ENCODE results near the gene GTPBP4.

The GTPBP4 gene

DNA sequence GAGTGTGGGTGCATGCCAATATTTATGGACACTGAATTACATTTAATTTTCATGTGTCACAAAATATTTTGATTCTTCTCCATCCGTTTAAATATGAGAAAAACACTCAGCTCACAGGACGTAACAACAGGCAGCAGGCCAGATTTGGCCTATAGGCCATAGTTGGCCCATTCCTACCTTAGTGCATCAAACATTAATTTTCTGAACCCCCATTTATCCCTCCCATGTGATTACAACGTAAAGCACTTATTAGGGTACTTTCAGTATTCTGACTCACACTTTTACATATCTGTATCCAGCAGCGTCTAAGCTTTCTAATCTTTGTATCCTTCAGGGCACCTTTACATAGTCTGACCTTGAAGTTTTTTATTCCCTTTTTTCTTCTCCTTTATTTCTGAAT, 56.7 kb downstream of the GTPBP4 start:
- peak overlapping the region; percentile 88 for H3K27ac Mint-ChIP-seq (ENCODE audit: low read depth)
- peak overlapping the region; percentile 75 for H3K4me3 Mint-ChIP-seq
- no peaks in the 10 kb centered on the region for H3K27me3 Mint-ChIP-seq
- H3K9me3 Mint-ChIP-seq, result no peaks in the 10 kb centered on the region
- peaks cover 38% of the 10 kb centered on the region for H3K4me1 Mint-ChIP-seq
- ATAC-seq (replicated peaks; ENCODE audit: extremely low read depth, poor library complexity, severe bottlenecking) (no peak), DNase-seq (ENCODE audit: low spot score in 2 of 2) (no peak)
- peaks cover 68% of the 10 kb centered on the region for H3K36me3 Mint-ChIP-seq (ENCODE audit: insufficient read depth)

DNA sequence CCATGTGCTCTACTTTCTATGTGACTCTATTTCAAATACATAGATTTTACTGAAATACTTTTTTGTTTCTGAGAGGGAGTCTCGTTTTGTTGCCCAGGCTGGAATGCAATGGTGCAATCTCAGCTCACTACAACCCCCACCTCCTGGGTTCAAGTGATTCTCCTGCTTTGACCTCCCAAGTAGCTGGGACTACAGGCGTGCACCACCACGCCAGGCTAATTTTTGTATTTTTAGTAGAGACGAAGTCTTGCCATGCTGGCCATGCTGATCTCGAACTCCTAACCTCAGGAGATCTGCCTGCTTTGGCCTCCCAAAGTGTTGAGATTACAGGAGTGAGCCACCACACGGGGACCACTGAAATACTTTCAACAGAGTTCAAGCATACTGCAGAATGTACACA, 57.2 kb downstream of the GTPBP4 start:
- Mint-ChIP-seq H3K9me3 (no peaks in the 10 kb centered on the region), H3K4me3 (peak overlapping the region; percentile 75), H3K27me3 (no peaks in the 10 kb centered on the region), H3K27ac (ENCODE audit: low read depth) (peak overlapping the region; percentile 88), H3K36me3 (ENCODE audit: insufficient read depth) (peaks cover 64% of the 10 kb centered on the region), H3K4me1 (peaks cover 39% of the 10 kb centered on the region)
- no peak for DNase-seq (ENCODE audit: low spot score in 2 of 2)
- no peak for ATAC-seq (replicated peaks; ENCODE audit: extremely low read depth, poor library complexity, severe bottlenecking)

- Mint-ChIP-seq H3K27me3 (no peaks in the 10 kb centered on the region), H3K36me3 (ENCODE audit: insufficient read depth) (peaks cover 59% of the 10 kb centered on the region), H3K27ac (ENCODE audit: low read depth) (peak overlapping the region; percentile 98), H3K9me3 (no peaks in the 10 kb centered on the region), H3K4me1 (peaks cover 56% of the 10 kb centered on the region), H3K4me3 (peak overlapping the region; percentile 92)
- ATAC-seq (replicated peaks; ENCODE audit: extremely low read depth, poor library complexity, severe bottlenecking) (no peak), DNase-seq (ENCODE audit: low spot score in 2 of 2) (no peak)
Measured at GRCh38 chr10:1047937-1048336, 59.7 kb downstream of the GTPBP4 start.

- ATAC-seq (replicated peaks; ENCODE audit: extremely low read depth, poor library complexity, severe bottlenecking), result peak; percentile 20
- peak in 1 of 2 donors; percentile 69 for DNase-seq (ENCODE audit: low spot score in 2 of 2)
- peaks cover 58% of the 10 kb centered on the region for H3K36me3 Mint-ChIP-seq (ENCODE audit: insufficient read depth)
Measured at GRCh38 chr10:1048349-1048731, 60.1 kb downstream of the GTPBP4 start.

GRCh38 chr10:1048732-1049424, 60.6 kb downstream of the GTPBP4 start, which contains the start of gene IDI1:
TSS of gene IDI1 (minus strand) at chr10:1049119. CDS start at chr10:1049003, 116 bp downstream.
- Mint-ChIP-seq H3K4me3 (peak within 1 kb of the TSS; percentile 92), H3K9me3 (no peaks in the 10 kb centered on the region), H3K4me1 (peaks cover 56% of the 10 kb centered on the region), H3K27ac (ENCODE audit: low read depth) (peak within 1 kb of the TSS; percentile 98), H3K36me3 (ENCODE audit: insufficient read depth) (peaks cover 54% of the 10 kb centered on the region), H3K27me3 (no peaks in the 10 kb centered on the region)
- ATAC-seq (replicated peaks; ENCODE audit: extremely low read depth, poor library complexity, severe bottlenecking), result peak; percentile 85
- peak; percentile 93 to 98 for DNase-seq (ENCODE audit: low spot score in 2 of 2)

More at GRCh38 chr10:1048349-1048731, 60.1 kb downstream of the GTPBP4 start:
- Mint-ChIP-seq H3K27me3 (no peaks in the 10 kb centered on the region), H3K4me3 (peak overlapping the region; percentile 92), H3K4me1 (peaks cover 56% of the 10 kb centered on the region), H3K9me3 (no peaks in the 10 kb centered on the region), H3K27ac (ENCODE audit: low read depth) (peak overlapping the region; percentile 98)

GRCh38 chr10:1049425-1049958, 61.3 kb downstream of the GTPBP4 start:
- no peaks in the 10 kb centered on the region for H3K27me3 Mint-ChIP-seq
- peak overlapping the region; percentile 98 for H3K27ac Mint-ChIP-seq (ENCODE audit: low read depth)
- ATAC-seq (replicated peaks; ENCODE audit: extremely low read depth, poor library complexity, severe bottlenecking) (no peak), DNase-seq (ENCODE audit: low spot score in 2 of 2) (no peak)
- H3K4me1 Mint-ChIP-seq, result peaks cover 56% of the 10 kb centered on the region
- H3K4me3 Mint-ChIP-seq, result peak overlapping the region; percentile 92
- no peaks in the 10 kb centered on the region for H3K9me3 Mint-ChIP-seq
- H3K36me3 Mint-ChIP-seq (ENCODE audit: insufficient read depth), result peaks cover 48% of the 10 kb centered on the region

DNA sequence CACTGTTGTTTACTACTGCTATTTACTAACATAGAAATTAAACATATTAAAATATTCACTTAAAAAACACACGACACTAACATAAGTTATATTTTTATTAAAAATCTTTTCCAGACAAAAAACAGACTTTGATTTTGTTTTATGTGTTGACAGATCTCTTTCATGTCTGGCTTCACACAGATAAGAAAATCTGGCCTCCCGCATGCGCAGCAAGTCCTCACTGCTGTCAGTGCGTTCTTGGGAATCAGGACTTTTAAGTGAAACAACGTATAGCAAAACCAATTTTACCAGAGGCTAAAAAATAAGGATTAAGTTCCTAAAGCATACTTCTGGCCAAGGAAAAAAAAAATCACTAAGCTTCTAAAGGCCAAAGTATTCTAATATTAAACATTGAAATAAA, 61.9 kb downstream of the GTPBP4 start:
- peak overlapping the region; percentile 92 for H3K4me3 Mint-ChIP-seq
- no peak for DNase-seq (ENCODE audit: low spot score in 2 of 2)
- no peaks in the 10 kb centered on the region for H3K27me3 Mint-ChIP-seq
- peak overlapping the region; percentile 98 for H3K27ac Mint-ChIP-seq (ENCODE audit: low read depth)
- peaks cover 44% of the 10 kb centered on the region for H3K36me3 Mint-ChIP-seq (ENCODE audit: insufficient read depth)
- no peaks in the 10 kb centered on the region for H3K9me3 Mint-ChIP-seq
- H3K4me1 Mint-ChIP-seq, result peaks cover 56% of the 10 kb centered on the region
- no peak for ATAC-seq (replicated peaks; ENCODE audit: extremely low read depth, poor library complexity, severe bottlenecking)

- Mint-ChIP-seq H3K36me3 (ENCODE audit: insufficient read depth) (peaks cover 42% of the 10 kb centered on the region), H3K9me3 (no peaks in the 10 kb centered on the region), H3K4me3 (peak overlapping the region; percentile 92), H3K27me3 (no peaks in the 10 kb centered on the region), H3K4me1 (peaks cover 56% of the 10 kb centered on the region), H3K27ac (ENCODE audit: low read depth) (peak overlapping the region; percentile 98)
- ATAC-seq (replicated peaks; ENCODE audit: extremely low read depth, poor library complexity, severe bottlenecking) (no peak), DNase-seq (ENCODE audit: low spot score in 2 of 2) (no peak)
Measured at GRCh38 chr10:1050554-1050953, 62.3 kb downstream of the GTPBP4 start.

GRCh38 chr10:1054684-1055083, 66.5 kb downstream of the GTPBP4 start:
- Mint-ChIP-seq H3K4me1 (peaks cover 67% of the 10 kb centered on the region), H3K9me3 (no peaks in the 10 kb centered on the region), H3K27ac (ENCODE audit: low read depth) (peak overlapping the region; percentile 93), H3K27me3 (no peaks in the 10 kb centered on the region), H3K36me3 (ENCODE audit: insufficient read depth) (peaks cover 30% of the 10 kb centered on the region), H3K4me3 (peak overlapping the region; percentile 99)
- ATAC-seq (replicated peaks; ENCODE audit: extremely low read depth, poor library complexity, severe bottlenecking), result no peak
- no peak for DNase-seq (ENCODE audit: low spot score in 2 of 2)

DNA sequence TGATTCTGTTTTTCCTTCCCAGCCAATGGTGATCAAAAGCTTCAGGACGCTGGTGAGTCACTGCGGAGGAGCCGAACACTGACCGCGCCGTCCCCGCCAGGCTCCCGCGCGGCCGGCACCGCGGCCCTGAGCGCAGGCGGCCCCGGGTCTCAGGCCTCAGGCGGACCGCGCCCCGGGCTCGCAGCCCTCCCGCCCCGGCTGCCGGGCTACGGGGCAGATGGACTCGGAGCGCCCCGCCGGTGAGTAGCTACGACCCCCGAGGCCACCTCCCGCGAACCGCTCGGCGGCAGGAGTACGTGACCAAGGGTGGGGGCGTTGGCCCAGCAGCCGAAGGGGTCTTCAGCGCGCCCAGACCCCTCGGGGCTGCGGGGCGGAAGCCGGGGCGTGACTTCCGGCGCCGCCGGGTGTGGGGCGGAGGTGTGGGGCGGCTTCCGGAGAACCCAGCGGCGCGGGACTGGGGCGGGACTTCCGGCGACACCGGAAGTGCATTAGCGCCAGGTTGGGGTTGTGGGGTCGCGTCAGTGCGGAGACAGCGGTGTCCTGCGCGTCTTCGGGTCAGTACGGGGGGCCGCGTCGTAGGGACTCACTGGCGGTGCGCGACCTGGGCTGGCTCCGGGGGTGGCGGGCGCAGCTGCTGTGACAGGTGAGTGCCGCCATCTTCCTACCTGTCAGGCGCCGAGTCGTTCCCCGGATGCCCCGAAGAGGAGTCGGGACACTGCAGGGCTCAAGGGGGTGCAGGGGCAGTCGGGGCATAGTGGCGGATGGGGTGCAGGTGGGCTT, 68.3 kb downstream of the GTPBP4 start, which contains the start of gene WDR37:
TSS of gene WDR37 (plus strand) at position 60 of the 780 bp plus-strand sequence. CDS start 15,771 bp downstream, outside the sequence.
- no peaks in the 10 kb centered on the region for H3K9me3 Mint-ChIP-seq
- peak; percentile 94 for ATAC-seq (replicated peaks; ENCODE audit: extremely low read depth, poor library complexity, severe bottlenecking)

DNA sequence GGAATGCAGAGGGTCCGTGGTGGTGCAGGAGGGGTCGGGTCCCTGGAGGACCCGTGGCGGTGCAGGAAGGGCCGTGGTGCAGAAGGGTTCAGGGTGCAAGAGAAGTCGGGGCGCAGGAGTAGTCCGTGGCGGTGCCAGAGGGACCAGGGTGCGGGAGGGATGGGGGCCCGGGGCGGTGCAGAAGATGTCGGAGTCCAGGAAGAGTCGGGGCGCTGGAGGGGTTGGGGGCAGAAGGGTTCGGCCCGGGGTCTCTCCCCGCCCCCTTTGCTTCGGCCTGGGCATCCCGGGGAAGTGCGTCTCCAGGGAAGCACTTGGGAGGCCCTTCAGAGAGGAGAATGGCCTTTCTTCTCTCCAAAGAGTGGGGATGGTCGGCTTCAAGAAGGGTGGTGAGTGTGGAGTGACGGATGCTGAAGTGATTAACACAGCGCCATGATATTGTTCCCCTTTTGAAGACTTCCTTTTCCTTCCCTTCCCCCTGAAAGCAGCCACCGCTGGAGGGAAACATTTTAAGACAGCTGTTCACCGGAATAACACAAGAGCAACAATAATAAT, 68.9 kb downstream of the GTPBP4 start:
- Mint-ChIP-seq H3K27me3 (no peaks in the 10 kb centered on the region), H3K9me3 (no peaks in the 10 kb centered on the region), H3K4me1 (peaks cover 82% of the 10 kb centered on the region), H3K4me3 (peak overlapping the region; percentile 99), H3K36me3 (ENCODE audit: insufficient read depth) (peaks cover 32% of the 10 kb centered on the region), H3K27ac (ENCODE audit: low read depth) (peak overlapping the region; percentile 93)
- ATAC-seq (replicated peaks; ENCODE audit: extremely low read depth, poor library complexity, severe bottlenecking) (peak; percentile 10), DNase-seq (ENCODE audit: low spot score in 2 of 2) (no peak)

More for the DNA sequence above, 68.3 kb downstream of the GTPBP4 start, which contains the start of gene WDR37:
- Mint-ChIP-seq H3K36me3 (ENCODE audit: insufficient read depth) (peaks cover 30% of the 10 kb centered on the region), H3K4me3 (peak within 1 kb of the TSS; percentile 99), H3K27ac (ENCODE audit: low read depth) (peak within 1 kb of the TSS; percentile 93), H3K27me3 (no peaks in the 10 kb centered on the region), H3K4me1 (peaks cover 78% of the 10 kb centered on the region)
- DNase-seq (ENCODE audit: low spot score in 2 of 2), result peak; percentile 74 to 84

GRCh38 chr10:1058017-1058416, 69.8 kb downstream of the GTPBP4 start:
- no peaks in the 10 kb centered on the region for H3K9me3 Mint-ChIP-seq
- H3K4me3 Mint-ChIP-seq, result peak overlapping the region; percentile 99
- DNase-seq (ENCODE audit: low spot score in 2 of 2) (no peak), ATAC-seq (replicated peaks; ENCODE audit: extremely low read depth, poor library complexity, severe bottlenecking) (no peak)
- no peaks in the 10 kb centered on the region for H3K27me3 Mint-ChIP-seq
- peaks cover 25% of the 10 kb centered on the region for H3K36me3 Mint-ChIP-seq (ENCODE audit: insufficient read depth)
- peaks cover 82% of the 10 kb centered on the region for H3K4me1 Mint-ChIP-seq
- H3K27ac Mint-ChIP-seq (ENCODE audit: low read depth), result peak overlapping the region; percentile 93
